H1 (cell line): Measurements from ENCODE around the gene SCN2B.

ENCODE experiments used
- BCL11A ChIP-seq, 2 experiments: IDR thresholded peaks; one replicate each; pipeline ENCODE4 v1.6.1; 2011; ENCODE audit warnings: low read depth in 2 of 2, low read length in 2 of 2, mild to moderate bottlenecking in 2 of 2
- CHD7 ChIP-seq: fragments of 300-600 bp; sonication (generic); IDR thresholded peaks from 2 replicates; pipeline ENCODE4 v1.7.1; 2012; ENCODE audit warnings: low read length, moderate library complexity, mild to moderate bottlenecking, inconsistent platforms; ENCODE audit not compliant: insufficient replicate concordance
- CTCF ChIP-seq, 3 experiments: IDR thresholded peaks; 1 replicate in 2 of 3; 2 replicates in 1 of 3; pipeline versions ENCODE4 v1.5.1 to v1.6.1; 2011; ENCODE audit warnings: low read length in 3 of 3, mild to moderate bottlenecking in 3 of 3, inconsistent platforms in 2 of 3, low read depth in 1 of 3, moderate library complexity in 1 of 3; ENCODE audit not compliant: insufficient read depth in 1 of 3; ENCODE audit errors: control extremely low read depth in 1 of 3
- POLR2A ChIP-seq, 2 experiments: IDR thresholded peaks; 1 replicate in 1 of 2; 2 replicates in 1 of 2; pipeline ENCODE4 v1.6.1; 2011; ENCODE audit warnings: low read depth in 2 of 2, low read length in 2 of 2, mild to moderate bottlenecking in 2 of 2; ENCODE audit errors: control extremely low read depth in 1 of 2
- TAF1 ChIP-seq: IDR thresholded peaks from 2 replicates; pipeline ENCODE4 v1.6.1; 2011; ENCODE audit warnings: mild to moderate bottlenecking, low read depth, low read length
- TEAD4 ChIP-seq: IDR thresholded peaks from 2 replicates; pipeline ENCODE4 v1.6.1; 2012; ENCODE audit warnings: low read depth, low read length, inconsistent platforms, mixed read lengths
- YY1 ChIP-seq: IDR thresholded peaks from 2 replicates; pipeline ENCODE4 v1.6.1; 2011; ENCODE audit warnings: low read depth, mild to moderate bottlenecking, low read length

- TF ChIP-seq CTCF (IDR thresholded peaks at IDR 0.05; ENCODE audit: control extremely low read depth in 1 of 3, insufficient read depth in 1 of 3, low read depth in 1 of 3, low read length in 3 of 3) (no peak), TAF1 (no peak), YY1 (no peak), POLR2A (IDR thresholded peaks at IDR 0.05; ENCODE audit: control extremely low read depth in 1 of 2, low read depth in 2 of 2, low read length in 2 of 2) (no peak), CHD7 (no peak), BCL11A (IDR thresholded peaks at IDR 0.05; ENCODE audit: low read depth in 2 of 2, low read length in 2 of 2) (no peak), TEAD4 (no peak)
Observed at GRCh38 chr11:118223570-118223969, 47.1 kb upstream of the SCN2B start.
